Ishikawa (cell line): ENCODE measurements around the gene DUSP8.

Experiments
- CEBPB ChIP-seq: IDR thresholded peaks from 2 replicates; pipeline ENCODE4 v1.6.1; 2012
- CREB1 ChIP-seq: IDR thresholded peaks from 2 replicates; pipeline ENCODE4 v1.6.1; 2012; ENCODE audit warnings: low read depth
- EGR1 ChIP-seq: IDR thresholded peaks from 2 replicates; pipeline ENCODE4 v1.6.1; 2012
- EP300 ChIP-seq: IDR thresholded peaks from 2 replicates; pipeline ENCODE4 v1.6.1; 2012; ENCODE audit warnings: borderline replicate concordance
- FOXM1 ChIP-seq: IDR thresholded peaks from 2 replicates; pipeline ENCODE4 v1.6.1; 2012; ENCODE audit warnings: low read depth, borderline replicate concordance
- MAX ChIP-seq: IDR thresholded peaks from 2 replicates; pipeline ENCODE4 v1.6.1; 2012
- NFIC ChIP-seq: IDR thresholded peaks from 2 replicates; pipeline ENCODE4 v1.6.1; 2012
- RAD21 ChIP-seq: IDR thresholded peaks from 2 replicates; pipeline ENCODE4 v1.6.1; 2012; ENCODE audit warnings: low read depth
- REST ChIP-seq: IDR thresholded peaks from 2 replicates; pipeline ENCODE4 v1.6.1; 2012; ENCODE audit warnings: low read depth, mild to moderate bottlenecking
- TAF1 ChIP-seq: IDR thresholded peaks from 2 replicates; pipeline ENCODE4 v1.6.1; 2012; ENCODE audit warnings: low read depth, mild to moderate bottlenecking
- TCF12 ChIP-seq: IDR thresholded peaks from 2 replicates; pipeline ENCODE4 v1.6.1; 2012; ENCODE audit warnings: low read depth
- TEAD4 ChIP-seq: IDR thresholded peaks from 2 replicates; pipeline ENCODE4 v1.6.1; 2012
- USF1 ChIP-seq: IDR thresholded peaks from 2 replicates; pipeline ENCODE4 v1.6.1; 2012
- YY1 ChIP-seq: IDR thresholded peaks from 2 replicates; pipeline ENCODE4 v1.6.1; 2012; ENCODE audit warnings: low read depth
- ZBTB7A ChIP-seq: IDR thresholded peaks from 2 replicates; pipeline ENCODE4 v1.6.1; 2012; ENCODE audit warnings: low read depth

Gene DUSP8

GRCh38 chr11:1604181-1604580 is 32.1 kb upstream of the DUSP8 start:
- TF ChIP-seq EGR1 (no peak), USF1 (no peak), CEBPB (no peak), ZBTB7A (no peak), TAF1 (no peak), TEAD4 (no peak), CREB1 (no peak), EP300 (no peak)

- no peak for TF ChIP-seq CREB1
- TF ChIP-seq MAX: no peak
- no peak for TF ChIP-seq YY1
- TF ChIP-seq TCF12: no peak
- no peak for TF ChIP-seq TAF1
- TF ChIP-seq RAD21: no peak
- TF ChIP-seq FOXM1: no peak
- no peak for TF ChIP-seq CEBPB
- no peak for TF ChIP-seq TEAD4
- TF ChIP-seq EP300: no peak
- TF ChIP-seq EGR1: no peak
- no peak for TF ChIP-seq USF1
- no peak for TF ChIP-seq REST
These were observed 31.6 kb upstream of the DUSP8 start for GRCh38 chr11:1603629-1604028.

GRCh38 chr11:1600626-1601025 is 28.6 kb upstream of the DUSP8 start:
- TF ChIP-seq MAX (no peak), REST (no peak), EGR1 (no peak), TAF1 (no peak), TEAD4 (no peak), EP300 (no peak), ZBTB7A (no peak), CREB1 (no peak), RAD21 (no peak), CEBPB (no peak), USF1 (no peak), NFIC (no peak), TCF12 (no peak), FOXM1 (no peak), YY1 (no peak)

GRCh38 chr11:1598816-1599215 is 26.7 kb upstream of the DUSP8 start:
- no peak for TF ChIP-seq ZBTB7A

- TF ChIP-seq FOXM1 (no peak), ZBTB7A (no peak), TCF12 (no peak), USF1 (no peak), EGR1 (no peak), TAF1 (no peak), CREB1 (no peak), REST (no peak), RAD21 (no peak), EP300 (no peak), NFIC (no peak), YY1 (no peak), MAX (no peak), CEBPB (no peak), TEAD4 (no peak)
These were observed 25.9 kb upstream of the DUSP8 start, which contains the start of gene KRTAP5-2 for GRCh38 chr11:1597994-1598380. Gene KRTAP5-2, minus strand, starts transcription at chr11:1598294. Its CDS starts 44 bp downstream, at chr11:1598250.
